Measurements from ENCODE around the gene MACROD2.

GRCh38 chr20:15302075-15302474, 1306.8 kb downstream of the MACROD2 start:
- TF ChIP-seq ARNTL (CRISPR knock-in tag; IDR thresholded peaks at IDR 0.05; ENCODE audit: borderline replicate concordance, low read depth) (no peak), BACH2 (CRISPR knock-in tag; IDR thresholded peaks at IDR 0.05; ENCODE audit: borderline replicate concordance) (no peak), ZNF8 (CRISPR knock-in tag; IDR thresholded peaks at IDR 0.05) (no peak)
